NOMO-1 (cell line): Measurements from ENCODE around the gene OR4S2.

ENCODE experiments used
- DNase-seq, 2 experiments: peaks; one replicate each; lab custom pipeline; 2025; ENCODE audit not compliant: unreplicated experiment in 2 of 2; lab: John Stamatoyannopoulos, UW

Gene OR4S2, protein sequence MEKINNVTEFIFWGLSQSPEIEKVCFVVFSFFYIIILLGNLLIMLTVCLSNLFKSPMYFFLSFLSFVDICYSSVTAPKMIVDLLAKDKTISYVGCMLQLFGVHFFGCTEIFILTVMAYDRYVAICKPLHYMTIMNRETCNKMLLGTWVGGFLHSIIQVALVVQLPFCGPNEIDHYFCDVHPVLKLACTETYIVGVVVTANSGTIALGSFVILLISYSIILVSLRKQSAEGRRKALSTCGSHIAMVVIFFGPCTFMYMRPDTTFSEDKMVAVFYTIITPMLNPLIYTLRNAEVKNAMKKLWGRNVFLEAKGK

DNA sequence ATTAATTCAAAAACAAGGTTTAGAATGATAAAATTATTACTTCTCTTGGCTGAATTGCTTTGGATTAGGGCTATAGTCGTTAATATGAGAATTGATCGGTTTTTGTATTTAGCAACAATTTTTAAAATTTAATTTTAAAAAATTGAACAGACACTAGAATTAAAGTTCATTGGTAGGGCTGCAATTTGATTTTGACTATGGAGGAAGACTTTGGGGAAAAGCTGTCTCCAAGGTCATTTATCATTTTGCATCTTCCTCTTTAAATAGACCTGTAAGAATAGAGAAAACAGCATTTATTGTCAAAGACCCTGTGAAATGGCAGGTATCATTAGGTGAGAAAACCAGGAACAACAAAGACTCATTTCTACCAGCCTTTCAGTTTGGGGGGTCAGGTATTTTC is at the start of gene OR4S2:
Gene OR4S2 (plus strand): TSS at position 301 of the 400 bp plus-strand sequence. CDS start 2,577 bp downstream, outside the sequence.
- no peak for DNase-seq

DNA sequence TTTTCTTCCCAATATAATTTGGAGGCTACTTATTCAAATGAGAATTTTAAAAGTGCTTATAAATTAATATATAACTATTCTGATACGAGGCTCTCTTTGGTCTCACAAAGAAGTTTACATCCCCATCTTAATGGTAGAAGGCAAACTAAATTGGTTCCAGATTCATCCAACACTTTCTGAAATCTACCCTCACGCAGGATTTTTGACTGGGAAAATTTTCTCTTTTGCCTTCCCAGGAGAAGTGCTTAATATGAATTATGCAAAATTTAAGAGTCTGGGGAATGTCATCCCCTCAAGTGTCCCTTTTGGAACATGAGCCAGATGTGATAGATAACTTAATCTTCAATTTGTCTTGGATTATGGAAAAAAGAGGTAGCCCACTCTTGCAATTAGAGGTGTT is 40.6 kb upstream of the OR4S2 start, which contains the start of gene OR4C11:
Gene OR4C11 (minus strand): TSS at position 101 of the 400 bp plus-strand sequence. CDS start 3,272 bp downstream, outside the sequence.
- DNase-seq: no peak

DNA sequence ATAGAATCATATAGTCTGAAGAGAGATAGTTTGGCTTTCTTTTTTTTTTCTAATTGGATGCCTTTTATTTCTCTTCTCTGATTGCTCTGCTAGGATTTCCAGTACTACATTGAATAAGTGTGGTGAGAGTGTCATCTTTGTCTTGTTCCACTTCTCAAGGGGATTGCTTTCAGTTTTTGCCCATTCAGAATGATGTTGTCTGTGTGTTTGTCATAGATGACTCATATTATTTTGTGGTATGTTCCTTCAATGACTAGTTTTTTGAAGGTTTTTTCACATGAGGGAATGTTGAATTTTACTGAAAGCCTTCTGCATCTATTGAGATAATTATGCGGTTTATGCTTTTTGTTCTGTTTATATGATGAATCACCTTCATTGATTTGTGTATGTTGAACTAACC is 23.6 kb upstream of the OR4S2 start:
- no peak for DNase-seq

DNA sequence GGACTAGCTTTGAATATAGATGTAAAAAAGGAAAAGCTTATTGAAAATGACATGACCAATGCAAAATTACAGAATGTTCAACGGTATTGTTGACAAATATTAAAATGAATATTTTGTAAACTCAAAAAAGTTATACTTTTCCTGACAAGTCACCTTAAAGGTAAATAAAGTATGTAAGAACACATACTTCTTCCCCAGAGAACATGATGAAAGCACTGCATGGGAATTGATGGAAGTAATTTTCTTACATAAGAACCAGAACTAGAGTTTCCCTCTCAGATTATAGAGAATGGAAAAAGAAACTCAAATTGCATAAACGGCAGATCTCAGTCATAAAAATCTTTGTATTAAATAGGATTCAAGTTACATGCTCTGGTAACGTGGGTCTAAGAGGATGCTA is 13.3 kb upstream of the OR4S2 start, which contains the start of gene OR4P4:
Gene OR4P4 (plus strand): TSS at position 301 of the 400 bp plus-strand sequence.
- DNase-seq: no peak

DNA sequence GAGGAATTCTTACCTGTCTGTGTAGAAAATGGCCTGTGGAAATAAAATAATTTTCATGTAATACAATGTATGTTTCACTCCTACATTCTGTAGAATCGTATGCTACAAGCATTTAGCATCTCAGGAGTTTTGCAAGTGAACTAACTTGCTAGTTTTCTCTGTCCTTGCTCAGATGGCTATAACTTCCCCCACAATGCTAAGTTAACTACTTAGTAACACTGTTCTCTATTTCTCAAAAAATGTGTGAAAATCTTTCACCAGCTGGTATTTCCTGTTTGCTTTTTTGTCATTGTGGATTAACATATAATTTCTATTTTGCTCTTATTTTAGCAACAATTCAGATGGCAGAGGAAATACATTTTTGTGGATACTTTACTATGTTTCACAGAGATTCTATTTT is 4.4 kb downstream of the OR4S2 start:
- DNase-seq: peak in 1 of 2 experiments; percentile 19

DNA sequence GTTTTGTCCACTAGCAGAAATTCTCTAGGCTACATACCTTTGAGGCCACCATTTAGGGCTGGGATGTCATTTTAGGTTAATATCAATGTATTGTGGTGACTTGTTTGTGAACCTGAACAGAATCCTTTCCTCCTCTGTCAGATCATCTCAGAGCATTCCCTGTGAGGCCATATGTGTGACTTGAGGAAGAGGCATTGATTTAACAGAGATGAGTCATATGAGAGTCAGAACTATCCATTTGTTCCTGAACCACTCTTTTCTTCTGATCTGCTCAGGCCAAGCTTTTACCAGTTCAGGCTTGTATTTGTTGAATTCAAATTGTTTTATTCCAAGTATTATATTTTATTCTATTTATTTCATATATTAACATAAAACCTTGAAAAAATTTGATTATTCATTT is 7.0 kb downstream of the OR4S2 start:
- no peak for DNase-seq

DNA sequence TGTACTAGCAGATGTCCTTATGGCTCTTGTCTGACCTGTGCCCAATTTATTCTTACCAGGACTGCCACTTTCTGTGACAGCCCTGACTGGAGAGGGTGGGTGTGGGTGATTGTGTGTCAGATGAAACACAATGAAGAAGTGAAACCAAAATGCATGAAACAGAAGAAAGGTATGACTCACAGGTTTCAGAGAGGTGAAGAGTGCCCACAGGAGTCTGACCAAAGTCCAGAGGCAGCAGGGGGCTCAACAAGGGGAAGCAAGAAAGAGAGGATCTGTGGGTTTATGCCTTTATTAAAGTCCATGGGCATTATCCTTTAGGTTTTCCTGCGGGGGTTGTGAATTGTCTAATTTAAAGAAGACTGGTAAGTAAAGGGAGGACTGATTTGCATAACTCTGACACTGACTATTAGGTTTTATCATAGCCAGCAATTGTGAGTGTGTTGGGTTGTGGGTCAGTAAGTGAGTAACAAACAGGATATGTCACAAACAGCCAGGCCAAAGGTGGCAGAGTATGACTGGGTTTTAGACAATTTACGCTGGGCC is 10.0 kb downstream of the OR4S2 start:
- peak; percentile 94 to 96 for DNase-seq

DNA sequence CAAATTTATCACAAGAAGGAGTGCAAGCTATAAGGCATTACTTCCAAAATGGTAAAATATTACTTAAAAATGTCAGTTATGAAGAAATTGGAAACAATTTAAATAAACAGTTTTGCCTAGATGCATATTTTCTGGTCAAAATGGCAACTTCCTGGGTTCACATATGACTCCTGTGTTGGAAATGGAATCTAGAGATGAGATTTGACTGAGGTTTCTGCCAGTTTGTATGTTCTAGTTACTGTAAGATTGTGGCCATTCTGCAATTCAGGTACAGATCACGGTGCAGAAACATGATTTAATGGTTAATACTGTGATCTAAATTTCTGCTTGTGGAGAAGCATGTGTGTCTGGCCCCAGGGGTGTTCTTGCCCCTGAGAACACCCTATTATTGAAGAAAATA is 10.5 kb downstream of the OR4S2 start:
- DNase-seq: no peak

DNA sequence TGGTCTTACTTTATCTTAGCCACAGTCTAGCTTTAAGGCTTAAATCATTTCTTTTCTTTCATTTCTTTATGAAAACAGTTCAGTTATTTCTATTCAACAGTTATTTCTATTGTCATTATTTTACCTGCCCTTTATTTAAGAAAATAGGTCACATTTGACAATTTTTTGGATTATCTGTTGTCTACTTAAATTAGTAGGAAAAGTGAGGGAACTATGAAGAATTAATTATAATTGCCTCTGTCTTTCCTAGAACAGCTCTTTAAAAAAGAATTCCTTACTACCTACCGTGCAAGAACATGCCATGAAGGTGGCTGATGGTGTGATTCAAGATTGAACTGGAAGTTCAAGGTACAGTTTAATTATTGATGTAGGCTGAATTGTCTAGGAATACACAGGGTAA is 13.8 kb downstream of the OR4S2 start, which contains the start of gene OR4C6:
Gene OR4C6 (plus strand): TSS at position 301 of the 400 bp plus-strand sequence. CDS start 2,966 bp downstream, outside the sequence.
- DNase-seq: no peak

DNA sequence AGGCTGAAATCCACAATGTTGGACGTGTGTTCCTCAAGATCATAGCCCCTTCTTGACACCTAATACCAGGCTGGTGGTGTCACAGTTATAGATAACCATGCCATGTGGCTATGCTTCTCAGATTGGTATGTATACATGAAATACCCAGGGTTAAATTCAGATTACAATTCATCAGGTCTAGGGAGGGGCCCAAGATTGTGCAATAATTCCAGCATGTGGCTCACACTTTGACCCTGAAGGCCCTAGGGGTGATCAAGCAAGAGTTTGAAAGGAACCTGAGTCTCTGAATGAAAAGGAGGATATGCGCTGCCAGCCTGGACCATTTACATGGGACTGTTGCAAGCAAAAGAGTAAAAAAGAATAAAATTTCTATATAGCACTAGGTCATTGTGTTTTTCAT is 21.2 kb downstream of the OR4S2 start:
- no peak for DNase-seq

DNA sequence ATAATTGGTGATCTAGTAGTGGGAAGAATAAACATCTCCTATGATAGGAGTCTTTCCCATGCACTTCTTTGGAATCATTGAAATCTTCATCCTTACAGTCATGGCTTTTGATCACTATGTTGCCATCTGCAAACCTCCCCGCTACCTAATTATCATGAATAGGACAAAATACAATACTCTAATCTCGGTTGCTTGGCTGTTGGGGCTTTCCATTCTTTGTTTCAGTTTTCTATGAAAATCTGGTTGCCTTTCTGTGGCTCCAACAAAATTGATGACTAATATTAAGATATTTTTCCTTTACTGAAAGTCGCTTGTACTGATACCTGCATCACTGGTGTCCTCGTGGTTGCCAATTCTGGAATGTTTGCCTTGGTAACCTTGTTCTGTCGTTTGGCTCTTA is 25.7 kb downstream of the OR4S2 start:
- no peak for DNase-seq

DNA sequence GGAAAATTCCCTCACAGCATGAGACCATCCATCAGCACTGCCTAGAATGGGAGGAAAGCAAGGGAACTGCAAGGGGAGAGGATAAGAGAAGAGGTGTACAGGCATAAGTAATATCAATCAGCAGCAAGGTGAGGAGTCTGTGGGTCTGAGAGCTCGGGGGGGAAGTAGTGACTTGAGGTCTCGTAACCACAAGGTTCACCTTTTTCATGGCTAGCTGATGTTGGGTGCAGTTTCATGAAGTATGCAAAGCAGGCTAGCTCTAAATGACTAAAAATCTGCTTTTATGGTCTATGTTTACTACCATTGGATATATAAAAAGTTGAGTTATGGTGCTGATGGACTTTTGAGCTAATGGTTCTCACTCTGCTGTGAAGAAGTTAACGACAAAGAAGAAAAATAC is 49.7 kb downstream of the OR4S2 start:
- no peak for DNase-seq

DNA sequence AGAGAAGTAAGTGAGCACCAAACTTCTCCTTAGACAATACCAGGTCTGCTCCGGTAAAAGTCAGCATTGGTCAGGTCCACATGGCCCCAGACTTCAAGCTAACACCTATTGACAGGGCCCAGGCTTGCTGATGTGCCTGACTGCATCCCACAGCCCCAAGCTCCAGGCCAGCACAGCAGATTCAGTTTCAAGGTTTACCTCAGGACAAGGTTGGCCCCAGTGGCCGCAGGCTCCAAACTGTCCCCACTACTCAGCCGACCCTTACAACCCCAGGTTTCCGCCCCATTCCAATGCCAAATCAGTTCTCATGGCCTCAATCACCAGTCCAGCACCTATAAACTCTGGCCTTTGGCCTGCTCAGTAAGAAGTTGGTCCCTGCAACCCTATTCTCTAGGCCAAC is 53.3 kb downstream of the OR4S2 start:
- DNase-seq: no peak
